Gastrocnemius medialis (tissue), 4 donors: ENCODE results near the gene ANTXR1.

Experiments used
- POLR2A ChIP-seq, 2 donors: fragments of 450-650 bp; IDR thresholded peaks; one replicate each; pipeline ENCODE4 v1.6.1; 2017; ENCODE audit warnings: antibody characterized with exemption in 2 of 2, mild to moderate bottlenecking in 2 of 2, moderate library complexity in 2 of 2
- TF ChIP-seq, protein P1 (sequence below), 5 experiments: fragments of 450-650 bp in 3 of 5; fragments of 200-600 bp in 2 of 5; sonication (generic) in 2 of 5; IDR thresholded peaks in 4 of 5; conservative IDR thresholded peaks in 1 of 5; 1 replicate in 4 of 5; 2 replicates in 1 of 5; pipeline ENCODE4 v1.5.1; 2016 to 2019; ENCODE audit warnings: antibody characterized with exemption in 5 of 5, mild to moderate bottlenecking in 3 of 5, moderate library complexity in 3 of 5

DNA sequence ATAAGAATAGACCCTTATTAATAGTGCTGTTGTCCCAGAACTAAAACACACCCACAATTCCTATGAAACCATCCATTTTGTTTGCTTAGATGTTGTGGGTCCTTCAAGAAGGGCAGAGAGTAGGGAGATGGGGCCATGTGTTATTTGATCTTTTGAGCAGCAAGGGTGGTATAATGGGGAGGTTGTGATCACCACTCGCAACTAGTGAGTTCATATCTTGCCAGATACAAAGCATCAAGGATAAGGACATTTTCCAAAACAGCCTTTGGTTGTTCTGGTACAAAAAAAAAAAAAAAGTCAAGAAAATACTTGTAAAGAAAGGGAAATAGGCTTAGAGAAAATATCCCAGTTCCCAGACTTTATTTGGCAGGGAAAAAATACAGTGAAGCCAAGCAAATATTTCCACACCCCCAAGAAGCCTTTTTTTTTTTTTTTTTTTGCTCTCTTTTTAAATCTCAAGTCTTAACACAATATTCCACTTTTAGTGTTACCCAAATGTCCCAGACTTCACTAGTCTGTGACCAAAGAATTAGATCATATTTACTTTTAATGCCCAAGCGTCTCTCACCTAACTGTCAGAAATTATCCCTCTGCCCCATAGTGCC, 54.1 kb downstream of the ANTXR1 start:
- TF ChIP-seq, protein P1, sequence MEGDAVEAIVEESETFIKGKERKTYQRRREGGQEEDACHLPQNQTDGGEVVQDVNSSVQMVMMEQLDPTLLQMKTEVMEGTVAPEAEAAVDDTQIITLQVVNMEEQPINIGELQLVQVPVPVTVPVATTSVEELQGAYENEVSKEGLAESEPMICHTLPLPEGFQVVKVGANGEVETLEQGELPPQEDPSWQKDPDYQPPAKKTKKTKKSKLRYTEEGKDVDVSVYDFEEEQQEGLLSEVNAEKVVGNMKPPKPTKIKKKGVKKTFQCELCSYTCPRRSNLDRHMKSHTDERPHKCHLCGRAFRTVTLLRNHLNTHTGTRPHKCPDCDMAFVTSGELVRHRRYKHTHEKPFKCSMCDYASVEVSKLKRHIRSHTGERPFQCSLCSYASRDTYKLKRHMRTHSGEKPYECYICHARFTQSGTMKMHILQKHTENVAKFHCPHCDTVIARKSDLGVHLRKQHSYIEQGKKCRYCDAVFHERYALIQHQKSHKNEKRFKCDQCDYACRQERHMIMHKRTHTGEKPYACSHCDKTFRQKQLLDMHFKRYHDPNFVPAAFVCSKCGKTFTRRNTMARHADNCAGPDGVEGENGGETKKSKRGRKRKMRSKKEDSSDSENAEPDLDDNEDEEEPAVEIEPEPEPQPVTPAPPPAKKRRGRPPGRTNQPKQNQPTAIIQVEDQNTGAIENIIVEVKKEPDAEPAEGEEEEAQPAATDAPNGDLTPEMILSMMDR (IDR thresholded peaks at IDR 0.05 in 4 of 5, conservative IDR thresholded peaks at IDR 0.05 in 1 of 5): no peak
- no peak for TF ChIP-seq POLR2A (IDR thresholded peaks at IDR 0.05)
